Mononuclear cell (primary cell): ENCODE results near the gene MUC5B. TPM values are rescaled to one million over a fixed set of nuclear protein-coding genes. Genes with fewer than 3 reads are reported as not detected.
"Not testable (repeated sequence)": the region's sequence is repeated elsewhere in the genome, so short reads cannot be mapped to it uniquely, and the experiment has no call there.

Experiments used
- H3K27me3 ChIP-seq: 2 replicates; pipeline ENCODE4 v1.6.0; 2011; ENCODE audit warnings: low read length, control low read depth; ENCODE audit not compliant: insufficient read depth
- H3K4me1 ChIP-seq: 2 replicates; pipeline ENCODE4 v1.5.1; 2011; ENCODE audit warnings: mild to moderate bottlenecking, low read length, control low read depth; ENCODE audit not compliant: insufficient read depth
- H3K4me3 ChIP-seq: 2 replicates; pipeline ENCODE4 v1.5.1; 2011; ENCODE audit warnings: mild to moderate bottlenecking, low read length, moderate library complexity
- H3K9me3 ChIP-seq: 2 replicates; pipeline ENCODE4 v1.5.1; 2011; ENCODE audit warnings: low read depth, mild to moderate bottlenecking, control low read depth, low read length
- total RNA-seq: library from RNA; depleted of rRNA; stranded (reverse); fragments of >200 nt; gene quantifications from one replicate; pipeline ENCODE4 v1.2.3, GENCODE V29; 2012

MUC5B gene
- total RNA-seq, 1 donor, result under 0.01 TPM

- H3K4me1 ChIP-seq, result no peaks in the 10 kb centered on the region
- no peak overlapping the region for H3K4me3 ChIP-seq
- no peaks in the 10 kb centered on the region for H3K9me3 ChIP-seq
- no peaks in the 10 kb centered on the region for H3K27me3 ChIP-seq
Observed at GRCh38 chr11:1205121-1205986, 17.5 kb upstream of the MUC5B start.

GRCh38 chr11:1205987-1206331 is 16.9 kb upstream of the MUC5B start:
- H3K4me3 ChIP-seq, result no peak overlapping the region
- H3K9me3 ChIP-seq, result no peaks in the 10 kb centered on the region
- H3K27me3 ChIP-seq, result no peaks in the 10 kb centered on the region
- no peaks in the 10 kb centered on the region for H3K4me1 ChIP-seq

GRCh38 chr11:1206391-1207271 is 16.2 kb upstream of the MUC5B start:
- Histone ChIP-seq H3K9me3 (peaks cover 6% of the 10 kb centered on the region), H3K4me1 (no peaks in the 10 kb centered on the region), H3K4me3 (no peak overlapping the region), H3K27me3 (no peaks in the 10 kb centered on the region)

- peaks cover 14% of the 10 kb centered on the region for H3K9me3 ChIP-seq
- no peaks in the 10 kb centered on the region for H3K4me1 ChIP-seq
- H3K27me3 ChIP-seq, result no peaks in the 10 kb centered on the region
- H3K4me3 ChIP-seq, result no peak overlapping the region
Observed at GRCh38 chr11:1207401-1208143, 15.3 kb upstream of the MUC5B start.

- Histone ChIP-seq H3K4me1 (no peaks in the 10 kb centered on the region), H3K27me3 (no peaks in the 10 kb centered on the region), H3K4me3 (no peak overlapping the region), H3K9me3 (peaks cover 14% of the 10 kb centered on the region)
Observed at GRCh38 chr11:1208144-1208393, 14.8 kb upstream of the MUC5B start.

GRCh38 chr11:1208394-1209261 is 14.2 kb upstream of the MUC5B start:
- Histone ChIP-seq H3K4me1 (no peaks in the 10 kb centered on the region), H3K27me3 (no peaks in the 10 kb centered on the region), H3K9me3 (peaks cover 14% of the 10 kb centered on the region), H3K4me3 (no peak overlapping the region)

GRCh38 chr11:1209371-1210057 is 13.4 kb upstream of the MUC5B start:
- Histone ChIP-seq H3K4me3 (no peak overlapping the region), H3K27me3 (no peaks in the 10 kb centered on the region), H3K9me3 (peaks cover 14% of the 10 kb centered on the region), H3K4me1 (no peaks in the 10 kb centered on the region)

GRCh38 chr11:1211838-1212237 is 11.0 kb upstream of the MUC5B start:
- peaks cover 14% of the 10 kb centered on the region for H3K9me3 ChIP-seq
- no peak overlapping the region for H3K4me3 ChIP-seq
- H3K27me3 ChIP-seq, result no peaks in the 10 kb centered on the region
- no peaks in the 10 kb centered on the region for H3K4me1 ChIP-seq

GRCh38 chr11:1215826-1216225 is 7.0 kb upstream of the MUC5B start:
- not testable (repeated sequence) for H3K4me1 ChIP-seq, H3K27me3 ChIP-seq
- peaks cover 14% of the 10 kb centered on the region for H3K9me3 ChIP-seq

GRCh38 chr11:1217151-1217550 is 5.7 kb upstream of the MUC5B start:
- Histone ChIP-seq H3K4me3 (no peak overlapping the region), H3K9me3 (peaks cover 3% of the 10 kb centered on the region), H3K4me1 (no peaks in the 10 kb centered on the region), H3K27me3 (no peaks in the 10 kb centered on the region)

More at GRCh38 chr11:1215826-1216225, 7.0 kb upstream of the MUC5B start:
- H3K4me3 ChIP-seq, result not testable (repeated sequence)

GRCh38 chr11:1218256-1218787 is 4.5 kb upstream of the MUC5B start:
- H3K27me3 ChIP-seq, result no peaks in the 10 kb centered on the region
- no peaks in the 10 kb centered on the region for H3K4me1 ChIP-seq
- no peaks in the 10 kb centered on the region for H3K9me3 ChIP-seq
- no peak overlapping the region for H3K4me3 ChIP-seq

GRCh38 chr11:1218788-1219445 is 3.9 kb upstream of the MUC5B start:
- Histone ChIP-seq H3K9me3 (no peaks in the 10 kb centered on the region), H3K4me3 (no peak overlapping the region), H3K27me3 (no peaks in the 10 kb centered on the region), H3K4me1 (no peaks in the 10 kb centered on the region)

- Histone ChIP-seq H3K27me3 (no peaks in the 10 kb centered on the region), H3K4me1 (no peaks in the 10 kb centered on the region)
Observed at GRCh38 chr11:1219446-1219833, 3.4 kb upstream of the MUC5B start.

More at GRCh38 chr11:1219446-1219833, 3.4 kb upstream of the MUC5B start:
- Histone ChIP-seq H3K9me3 (no peaks in the 10 kb centered on the region), H3K4me3 (no peak overlapping the region)
